G401.6 (cell line): Measurements from ENCODE around the gene IHH.

Source experiments
- FAIRE-seq: peaks from 2 replicates; lab custom pipeline; 2012; peaks lifted over from hg19 to GRCh38; lab: Jason Lieb, UNC

Gene IHH

GRCh38 chr2:219073413-219074129, 12.8 kb upstream of the IHH start:
- peak; percentile 11 for FAIRE-seq

- FAIRE-seq: no peak
Measured at GRCh38 chr2:219072741-219073250, 12.1 kb upstream of the IHH start.

GRCh38 chr2:219071131-219071816, 10.6 kb upstream of the IHH start:
- FAIRE-seq: no peak

GRCh38 chr2:219065484-219065883, 4.8 kb upstream of the IHH start:
- FAIRE-seq: no peak

- FAIRE-seq: no peak
Measured at GRCh38 chr2:219062081-219062480, 1.4 kb upstream of the IHH start.

GRCh38 chr2:219059725-219060682, 717 bp downstream of the IHH start:
- no peak for FAIRE-seq

GRCh38 chr2:219059375-219059724, 1.4 kb downstream of the IHH start:
- FAIRE-seq: no peak

GRCh38 chr2:219058541-219059374, 2.0 kb downstream of the IHH start:
- no peak for FAIRE-seq

GRCh38 chr2:219057709-219058540, 2.8 kb downstream of the IHH start:
- no peak for FAIRE-seq

GRCh38 chr2:219056896-219057708, 3.6 kb downstream of the IHH start:
- no peak for FAIRE-seq

- FAIRE-seq: no peak
Measured at GRCh38 chr2:219056176-219056895, 4.4 kb downstream of the IHH start.

GRCh38 chr2:219054956-219055903, 5.5 kb downstream of the IHH start:
- no peak for FAIRE-seq

- no peak for FAIRE-seq
Measured at GRCh38 chr2:219049282-219049681, 11.4 kb downstream of the IHH start.

GRCh38 chr2:219045937-219046550, 14.7 kb downstream of the IHH start:
- FAIRE-seq: no peak

GRCh38 chr2:219042750-219043149, 18.0 kb downstream of the IHH start:
- no peak for FAIRE-seq

- FAIRE-seq: no peak
Measured at GRCh38 chr2:219042157-219042556, 18.6 kb downstream of the IHH start.

GRCh38 chr2:219041252-219041651, 19.5 kb downstream of the IHH start, which contains the start of gene CFAP65:
Gene CFAP65 (minus strand): TSS chr2:219041516. CDS start chr2:219039048, 2,468 bp downstream.
- no peak for FAIRE-seq
